ENCODE measurements around the gene TRAM2.

DNA sequence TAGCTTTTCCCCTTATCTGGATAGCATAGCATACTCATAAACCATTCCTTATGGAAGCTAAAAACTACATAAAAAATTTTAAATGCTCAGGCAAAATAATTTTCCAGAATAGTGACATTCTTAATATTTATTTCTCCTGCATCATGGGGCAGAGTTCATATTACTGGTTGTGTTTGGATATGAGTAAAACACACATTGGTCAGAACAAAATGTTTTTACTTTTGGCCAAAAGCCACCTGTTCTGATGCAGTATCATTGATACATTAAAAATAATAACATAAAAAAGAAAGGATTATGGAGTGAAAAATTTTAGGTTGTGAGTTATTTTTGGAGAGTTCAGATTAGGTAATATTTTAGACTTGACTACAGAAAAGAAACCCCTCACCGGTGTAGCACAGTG, 33.6 kb downstream of the TRAM2 start:
- TF ChIP-seq, protein P1, sequence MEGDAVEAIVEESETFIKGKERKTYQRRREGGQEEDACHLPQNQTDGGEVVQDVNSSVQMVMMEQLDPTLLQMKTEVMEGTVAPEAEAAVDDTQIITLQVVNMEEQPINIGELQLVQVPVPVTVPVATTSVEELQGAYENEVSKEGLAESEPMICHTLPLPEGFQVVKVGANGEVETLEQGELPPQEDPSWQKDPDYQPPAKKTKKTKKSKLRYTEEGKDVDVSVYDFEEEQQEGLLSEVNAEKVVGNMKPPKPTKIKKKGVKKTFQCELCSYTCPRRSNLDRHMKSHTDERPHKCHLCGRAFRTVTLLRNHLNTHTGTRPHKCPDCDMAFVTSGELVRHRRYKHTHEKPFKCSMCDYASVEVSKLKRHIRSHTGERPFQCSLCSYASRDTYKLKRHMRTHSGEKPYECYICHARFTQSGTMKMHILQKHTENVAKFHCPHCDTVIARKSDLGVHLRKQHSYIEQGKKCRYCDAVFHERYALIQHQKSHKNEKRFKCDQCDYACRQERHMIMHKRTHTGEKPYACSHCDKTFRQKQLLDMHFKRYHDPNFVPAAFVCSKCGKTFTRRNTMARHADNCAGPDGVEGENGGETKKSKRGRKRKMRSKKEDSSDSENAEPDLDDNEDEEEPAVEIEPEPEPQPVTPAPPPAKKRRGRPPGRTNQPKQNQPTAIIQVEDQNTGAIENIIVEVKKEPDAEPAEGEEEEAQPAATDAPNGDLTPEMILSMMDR (IDR thresholded peaks at IDR 0.05), result no peak
- TF ChIP-seq POLR2A (IDR thresholded peaks at IDR 0.05), result no peak
